Nephron (organoid): ENCODE measurements around the gene IDNK.

Source experiments
- H3K27ac Mint-ChIP-seq, 3 experiments: 2 replicates each; pipeline ENCODE4 v1.8.0; 2020; ENCODE audit warnings: mixed read lengths in 3 of 3, mild to moderate bottlenecking in 2 of 3, moderate library complexity in 1 of 3
- H3K27me3 Mint-ChIP-seq: 2 replicates; pipeline ENCODE4 v1.8.0; 2021; ENCODE audit warnings: low read depth, mild to moderate bottlenecking, moderate library complexity, mixed read lengths
- H3K36me3 Mint-ChIP-seq: 2 replicates; pipeline ENCODE4 v1.8.0; 2020; ENCODE audit warnings: low read depth, mixed read lengths
- H3K4me1 Mint-ChIP-seq: 2 replicates; pipeline ENCODE4 v1.8.0; 2020; ENCODE audit warnings: mixed read lengths
- H3K4me3 Mint-ChIP-seq, 3 experiments: 2 replicates each; pipeline ENCODE4 v1.8.0; 2020; ENCODE audit warnings: mild to moderate bottlenecking in 3 of 3, mixed read lengths in 3 of 3, moderate library complexity in 2 of 3
- H3K9me3 Mint-ChIP-seq: 2 replicates; pipeline ENCODE4 v1.8.0; 2020; ENCODE audit warnings: mixed read lengths
- TF ChIP-seq, protein P1 (sequence below), 3 experiments: fragments of 200-600 bp; sonication (generic); IDR thresholded peaks; one replicate each; pipeline ENCODE4 v1.5.0; 2021; ENCODE audit warnings: antibody characterized with exemption in 3 of 3; ENCODE audit not compliant: unreplicated experiment in 3 of 3

IDNK gene

GRCh38 chr9:83622939-83623678 lies at the start of gene IDNK:
Gene IDNK, plus strand, starts transcription at chr9:83623143. Its CDS starts 29 bp downstream, at chr9:83623172.
- peaks cover 6% of the 10 kb centered on the region for H3K36me3 Mint-ChIP-seq
- H3K27ac Mint-ChIP-seq, result peak within 1 kb of the TSS; percentile 95 to 96 (median 96)
- no peaks in the 10 kb centered on the region for H3K9me3 Mint-ChIP-seq
- H3K27me3 Mint-ChIP-seq, result peaks cover 15% of the 10 kb centered on the region
- peak within 1 kb of the TSS; percentile 89 to 96 (median 96) for H3K4me3 Mint-ChIP-seq
- TF ChIP-seq, protein P1, sequence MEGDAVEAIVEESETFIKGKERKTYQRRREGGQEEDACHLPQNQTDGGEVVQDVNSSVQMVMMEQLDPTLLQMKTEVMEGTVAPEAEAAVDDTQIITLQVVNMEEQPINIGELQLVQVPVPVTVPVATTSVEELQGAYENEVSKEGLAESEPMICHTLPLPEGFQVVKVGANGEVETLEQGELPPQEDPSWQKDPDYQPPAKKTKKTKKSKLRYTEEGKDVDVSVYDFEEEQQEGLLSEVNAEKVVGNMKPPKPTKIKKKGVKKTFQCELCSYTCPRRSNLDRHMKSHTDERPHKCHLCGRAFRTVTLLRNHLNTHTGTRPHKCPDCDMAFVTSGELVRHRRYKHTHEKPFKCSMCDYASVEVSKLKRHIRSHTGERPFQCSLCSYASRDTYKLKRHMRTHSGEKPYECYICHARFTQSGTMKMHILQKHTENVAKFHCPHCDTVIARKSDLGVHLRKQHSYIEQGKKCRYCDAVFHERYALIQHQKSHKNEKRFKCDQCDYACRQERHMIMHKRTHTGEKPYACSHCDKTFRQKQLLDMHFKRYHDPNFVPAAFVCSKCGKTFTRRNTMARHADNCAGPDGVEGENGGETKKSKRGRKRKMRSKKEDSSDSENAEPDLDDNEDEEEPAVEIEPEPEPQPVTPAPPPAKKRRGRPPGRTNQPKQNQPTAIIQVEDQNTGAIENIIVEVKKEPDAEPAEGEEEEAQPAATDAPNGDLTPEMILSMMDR (IDR thresholded peaks at IDR 0.05; ENCODE audit: unreplicated experiment in 3 of 3), result no peak
- peaks cover 21% of the 10 kb centered on the region for H3K4me1 Mint-ChIP-seq

DNA sequence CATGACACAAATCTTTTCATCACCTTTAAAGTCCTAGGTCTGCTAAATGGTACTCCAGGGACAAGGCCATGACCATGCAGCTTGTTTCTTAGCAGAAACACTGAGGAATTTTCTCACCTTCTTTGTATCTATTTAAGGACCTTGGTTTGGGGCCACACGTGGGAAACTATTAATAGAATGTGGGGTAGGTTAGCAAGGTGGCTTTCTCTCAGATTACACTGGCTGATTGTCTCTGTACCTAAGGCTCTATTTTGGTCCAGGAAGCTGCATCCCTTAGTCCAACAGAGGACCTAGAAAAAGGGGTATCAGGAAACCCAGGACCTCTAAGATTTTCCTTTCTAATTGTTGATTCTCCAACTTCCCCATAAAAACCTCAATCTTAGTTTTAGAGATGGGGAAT lies 48.5 kb upstream of the IDNK start:
- TF ChIP-seq, protein P1 (IDR thresholded peaks at IDR 0.05; ENCODE audit: unreplicated experiment in 3 of 3), result no peak
- Mint-ChIP-seq H3K36me3 (peaks cover 5% of the 10 kb centered on the region), H3K4me1 (no peaks in the 10 kb centered on the region), H3K27ac (no peak overlapping the region), H3K27me3 (no peaks in the 10 kb centered on the region), H3K9me3 (peaks cover 24% of the 10 kb centered on the region), H3K4me3 (no peak overlapping the region)

DNA sequence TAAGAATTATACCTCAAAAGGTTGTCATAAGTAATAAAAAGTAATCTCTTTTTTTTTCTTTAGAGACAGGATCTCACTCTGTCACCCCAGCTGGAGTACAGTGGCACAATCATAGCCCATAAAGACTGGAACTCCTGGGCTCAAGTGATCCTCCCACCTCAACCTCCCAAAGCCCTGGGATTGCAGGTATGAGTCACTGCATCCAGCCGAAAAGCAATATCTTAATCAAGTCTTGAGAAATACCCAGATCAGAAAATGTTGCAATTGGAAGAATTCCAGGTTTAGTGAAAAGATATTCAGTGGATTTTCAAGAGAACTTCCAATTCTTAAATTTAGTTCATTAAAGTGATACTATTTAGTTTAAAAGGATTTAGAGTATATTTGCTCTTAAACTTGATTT lies 40.9 kb upstream of the IDNK start:
- no peaks in the 10 kb centered on the region for H3K4me1 Mint-ChIP-seq
- no peak overlapping the region for H3K27ac Mint-ChIP-seq
- TF ChIP-seq, protein P1 (IDR thresholded peaks at IDR 0.05; ENCODE audit: unreplicated experiment in 3 of 3), result no peak
- peaks cover 7% of the 10 kb centered on the region for H3K36me3 Mint-ChIP-seq
- H3K27me3 Mint-ChIP-seq, result no peaks in the 10 kb centered on the region
- no peak overlapping the region for H3K4me3 Mint-ChIP-seq
- H3K9me3 Mint-ChIP-seq, result peaks cover 33% of the 10 kb centered on the region

- H3K27me3 Mint-ChIP-seq, result no peaks in the 10 kb centered on the region
Measured at GRCh38 chr9:83583151-83584014, 39.6 kb upstream of the IDNK start.

GRCh38 chr9:83584995-83585394 lies 37.9 kb upstream of the IDNK start:
- TF ChIP-seq, protein P1 (IDR thresholded peaks at IDR 0.05; ENCODE audit: unreplicated experiment in 3 of 3), result no peak
- H3K27me3 Mint-ChIP-seq, result no peaks in the 10 kb centered on the region
- H3K4me1 Mint-ChIP-seq, result no peaks in the 10 kb centered on the region
- H3K36me3 Mint-ChIP-seq, result no peaks in the 10 kb centered on the region
- H3K9me3 Mint-ChIP-seq, result peaks cover 10% of the 10 kb centered on the region
- no peak overlapping the region for H3K4me3 Mint-ChIP-seq
- no peak overlapping the region for H3K27ac Mint-ChIP-seq

More at GRCh38 chr9:83583151-83584014, 39.6 kb upstream of the IDNK start:
- TF ChIP-seq, protein P1 (IDR thresholded peaks at IDR 0.05; ENCODE audit: unreplicated experiment in 3 of 3), result peak; percentile 64 to 77 (median 70)
- Mint-ChIP-seq H3K27ac (no peak overlapping the region), H3K4me1 (no peaks in the 10 kb centered on the region), H3K36me3 (peaks cover 7% of the 10 kb centered on the region), H3K4me3 (no peak overlapping the region), H3K9me3 (peaks cover 21% of the 10 kb centered on the region)
